HG03095 (cell line): ENCODE measurements around the gene KRT86.
"Not testable (repeated sequence)": the region's sequence is repeated elsewhere in the genome, so short reads cannot be mapped to it uniquely, and the experiment has no call there.

Source experiments
- ATAC-seq: cut with Tn5 transposase; IDR thresholded peaks from one replicate; pipeline ENCODE4 v1.9.1; 2021; ENCODE audit warnings: moderate library complexity; ENCODE audit not compliant: unreplicated experiment

The KRT86 gene

GRCh38 chr12:52310622-52311284 is 36.3 kb downstream of the KRT86 start:
- no peak for ATAC-seq

- no peak for ATAC-seq
These were observed 36.8 kb downstream of the KRT86 start for GRCh38 chr12:52311285-52311648.

- ATAC-seq, result no peak
These were observed 37.6 kb downstream of the KRT86 start for GRCh38 chr12:52312086-52312485.

GRCh38 chr12:52313461-52313860 is 39.0 kb downstream of the KRT86 start:
- no peak for ATAC-seq

- no peak for ATAC-seq
These were observed 39.5 kb downstream of the KRT86 start for GRCh38 chr12:52313926-52314325.

GRCh38 chr12:52314511-52314910 is 40.1 kb downstream of the KRT86 start:
- no peak for ATAC-seq

- ATAC-seq, result not testable (repeated sequence)
These were observed 41.3 kb downstream of the KRT86 start for GRCh38 chr12:52315721-52316120.

- ATAC-seq, result no peak
These were observed 41.8 kb downstream of the KRT86 start for GRCh38 chr12:52316290-52316689.

- ATAC-seq, result no peak
These were observed 42.3 kb downstream of the KRT86 start for GRCh38 chr12:52316701-52317100.

- ATAC-seq, result no peak
These were observed 43.1 kb downstream of the KRT86 start for GRCh38 chr12:52317468-52318052.

- no peak for ATAC-seq
These were observed 44.0 kb downstream of the KRT86 start for GRCh38 chr12:52318241-52318990.

GRCh38 chr12:52319097-52319496 is 44.7 kb downstream of the KRT86 start:
- no peak for ATAC-seq

- ATAC-seq, result no peak
These were observed 46.4 kb downstream of the KRT86 start, which contains the start of gene KRT83 for GRCh38 chr12:52320784-52321400. Gene KRT83 (minus strand): TSS chr12:52321398. CDS start chr12:52321335, 63 bp downstream.

GRCh38 chr12:52321418-52321817 is 47.0 kb downstream of the KRT86 start:
- ATAC-seq, result no peak

GRCh38 chr12:52322069-52322468 is 47.6 kb downstream of the KRT86 start:
- no peak for ATAC-seq

- ATAC-seq, result no peak
These were observed 48.6 kb downstream of the KRT86 start for GRCh38 chr12:52323001-52323400.

GRCh38 chr12:52323416-52324152 is 49.1 kb downstream of the KRT86 start:
- no peak for ATAC-seq

GRCh38 chr12:52324153-52324444 is 49.7 kb downstream of the KRT86 start:
- ATAC-seq, result no peak

- peak; percentile 93 for ATAC-seq
These were observed 52.8 kb downstream of the KRT86 start for GRCh38 chr12:52327052-52327829.

GRCh38 chr12:52327830-52328500 is 53.5 kb downstream of the KRT86 start:
- no peak for ATAC-seq
